Measurements from ENCODE around the gene GNPTG.

GNPTG gene

DNA sequence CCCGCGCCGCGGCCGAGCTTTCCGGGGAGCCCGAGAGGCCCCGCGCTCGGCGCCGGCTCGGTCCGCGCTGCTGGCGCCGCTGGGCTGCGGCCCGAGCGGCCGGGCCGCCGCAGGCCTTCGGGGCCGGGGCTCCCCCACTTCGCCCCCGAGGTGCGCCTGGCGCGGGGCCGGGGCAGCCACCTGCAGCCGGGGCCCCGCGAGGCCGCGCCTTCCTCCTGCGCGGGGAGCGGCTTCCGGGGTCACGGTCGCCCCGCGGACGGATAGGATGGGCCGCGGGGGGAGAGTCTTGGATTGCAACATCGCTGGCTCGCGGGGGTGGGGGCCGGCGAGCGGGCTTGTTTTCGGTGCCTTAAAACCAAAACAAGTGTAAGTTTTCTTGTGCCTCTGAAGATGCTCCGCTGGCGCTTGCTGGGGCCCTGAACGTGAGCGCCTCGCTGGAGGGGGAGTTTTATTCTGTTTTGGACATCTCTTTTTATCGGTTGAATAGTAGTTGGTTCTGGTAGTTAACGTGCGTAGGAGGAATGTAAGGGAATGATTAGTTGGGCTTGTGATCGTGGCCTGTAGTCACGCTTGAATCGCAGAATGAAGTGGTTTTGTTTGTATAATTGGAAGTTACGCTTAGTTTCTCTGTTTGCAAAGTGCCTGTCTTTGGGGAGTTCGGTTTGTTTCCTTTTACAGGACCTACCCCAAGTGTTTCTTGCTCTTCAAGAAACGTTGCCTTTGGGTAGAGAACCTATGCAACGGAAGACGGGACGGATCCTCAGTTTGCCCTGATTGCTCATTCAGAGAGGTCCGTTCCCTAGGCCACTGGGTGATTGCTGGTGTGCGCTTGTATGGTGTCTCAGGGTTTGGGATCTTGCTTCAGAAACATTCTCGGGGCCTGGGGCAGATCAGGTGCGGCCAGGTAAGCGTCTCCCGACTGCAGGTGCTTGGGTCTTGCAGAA lies 41.6 kb upstream of the GNPTG start:
- DNase-seq (ENCODE audit: low read depth) = no peak
- H3K4me3 ChIP-seq (ENCODE audit: low read length) = peak overlapping the region; percentile 90
- TF ChIP-seq, protein P1, sequence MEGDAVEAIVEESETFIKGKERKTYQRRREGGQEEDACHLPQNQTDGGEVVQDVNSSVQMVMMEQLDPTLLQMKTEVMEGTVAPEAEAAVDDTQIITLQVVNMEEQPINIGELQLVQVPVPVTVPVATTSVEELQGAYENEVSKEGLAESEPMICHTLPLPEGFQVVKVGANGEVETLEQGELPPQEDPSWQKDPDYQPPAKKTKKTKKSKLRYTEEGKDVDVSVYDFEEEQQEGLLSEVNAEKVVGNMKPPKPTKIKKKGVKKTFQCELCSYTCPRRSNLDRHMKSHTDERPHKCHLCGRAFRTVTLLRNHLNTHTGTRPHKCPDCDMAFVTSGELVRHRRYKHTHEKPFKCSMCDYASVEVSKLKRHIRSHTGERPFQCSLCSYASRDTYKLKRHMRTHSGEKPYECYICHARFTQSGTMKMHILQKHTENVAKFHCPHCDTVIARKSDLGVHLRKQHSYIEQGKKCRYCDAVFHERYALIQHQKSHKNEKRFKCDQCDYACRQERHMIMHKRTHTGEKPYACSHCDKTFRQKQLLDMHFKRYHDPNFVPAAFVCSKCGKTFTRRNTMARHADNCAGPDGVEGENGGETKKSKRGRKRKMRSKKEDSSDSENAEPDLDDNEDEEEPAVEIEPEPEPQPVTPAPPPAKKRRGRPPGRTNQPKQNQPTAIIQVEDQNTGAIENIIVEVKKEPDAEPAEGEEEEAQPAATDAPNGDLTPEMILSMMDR (conservative IDR thresholded peaks at IDR 0.05; ENCODE audit: low read depth, low read length) = no peak

DNA sequence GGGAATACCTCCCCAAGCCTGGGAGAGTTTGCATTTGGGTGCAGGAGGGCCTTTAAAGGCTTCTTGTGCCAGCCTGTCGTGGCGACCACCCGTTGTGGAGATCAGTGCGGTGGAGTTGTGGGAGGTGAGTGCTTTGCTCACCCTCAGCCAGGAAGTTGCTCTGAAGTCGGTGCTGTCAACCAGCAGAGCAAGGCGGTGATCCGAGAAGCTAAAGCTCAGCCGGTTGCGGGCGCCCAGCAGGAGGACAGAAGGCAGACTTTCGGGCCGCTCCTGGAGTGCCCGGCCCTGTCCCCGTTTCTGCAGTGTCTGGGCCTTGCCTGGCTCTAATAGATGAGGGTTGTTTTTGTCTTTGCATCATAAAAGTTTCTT lies 40.9 kb upstream of the GNPTG start:
- DNase-seq (ENCODE audit: low read depth) = no peak
- peak overlapping the region; percentile 90 for H3K4me3 ChIP-seq (ENCODE audit: low read length)
- TF ChIP-seq, protein P1 (conservative IDR thresholded peaks at IDR 0.05; ENCODE audit: low read depth, low read length) = no peak

DNA sequence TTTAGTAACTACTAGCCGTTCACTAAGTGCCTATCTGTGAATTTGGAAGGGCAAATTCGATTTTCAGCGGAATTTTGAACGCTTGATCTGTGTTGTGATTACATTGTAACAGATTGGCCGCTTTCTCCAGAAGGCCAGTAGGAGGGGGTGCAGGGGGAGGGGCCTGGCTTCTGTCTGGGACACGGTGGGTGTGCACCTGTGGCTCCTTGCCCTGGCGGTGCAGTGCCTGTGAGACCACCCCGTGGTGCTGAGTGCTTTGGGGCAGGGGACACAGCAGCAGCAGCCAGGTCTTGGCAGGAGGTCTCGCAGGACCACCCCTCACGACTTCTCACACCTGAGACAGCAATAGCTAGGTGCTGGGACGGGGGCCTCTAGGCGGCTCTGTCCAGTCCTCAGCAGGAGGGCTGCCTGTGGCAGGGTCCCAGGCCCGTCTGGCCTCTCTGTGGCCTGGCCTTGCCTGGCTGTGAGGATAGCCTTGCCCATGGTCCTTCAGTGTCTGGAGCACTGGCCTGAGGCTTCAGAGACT lies 40.5 kb upstream of the GNPTG start:
- TF ChIP-seq, protein P1 (conservative IDR thresholded peaks at IDR 0.05; ENCODE audit: low read depth, low read length) = no peak
- DNase-seq (ENCODE audit: low read depth) = no peak
- H3K4me3 ChIP-seq (ENCODE audit: low read length) = peak overlapping the region; percentile 90

DNA sequence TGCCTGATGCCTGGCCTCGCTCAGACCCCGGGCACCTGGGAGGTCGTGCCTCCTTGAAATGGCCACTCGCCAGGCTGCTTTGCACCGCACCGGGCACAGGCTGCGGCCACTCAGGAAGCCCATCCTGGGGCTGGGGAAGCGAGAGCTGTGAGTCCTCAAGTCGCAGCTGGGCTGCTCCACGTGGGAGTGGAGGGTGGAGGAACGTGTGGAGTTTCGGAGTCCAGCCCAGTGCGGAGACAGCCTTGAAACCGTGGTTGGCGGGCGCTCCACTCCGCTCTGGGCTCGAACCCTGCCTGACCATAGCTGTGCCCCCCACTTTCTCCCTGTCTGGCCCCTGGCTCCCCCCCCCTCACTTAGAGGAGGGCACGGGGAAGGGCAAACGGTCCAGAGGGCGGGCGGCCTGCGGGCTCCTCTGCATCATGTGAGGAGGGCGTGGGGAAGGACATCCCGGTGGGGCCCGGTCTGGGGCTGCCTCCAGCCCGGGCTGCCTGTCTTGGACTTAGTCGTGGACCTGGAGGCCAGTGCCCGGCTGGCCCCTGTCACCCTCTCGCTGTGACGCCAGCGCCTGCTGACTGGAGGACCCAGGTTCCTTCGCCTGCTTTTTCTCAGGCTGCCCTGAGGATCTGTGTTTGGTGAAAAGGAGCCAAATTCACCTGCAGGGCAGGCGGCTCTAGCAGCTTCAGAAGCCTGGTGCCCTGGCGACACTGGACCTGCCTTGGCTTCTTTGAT lies 39.8 kb upstream of the GNPTG start:
- TF ChIP-seq, protein P1 (conservative IDR thresholded peaks at IDR 0.05; ENCODE audit: low read depth, low read length) = no peak
- DNase-seq (ENCODE audit: low read depth) = no peak
- H3K4me3 ChIP-seq (ENCODE audit: low read length) = peak overlapping the region; percentile 90

DNA sequence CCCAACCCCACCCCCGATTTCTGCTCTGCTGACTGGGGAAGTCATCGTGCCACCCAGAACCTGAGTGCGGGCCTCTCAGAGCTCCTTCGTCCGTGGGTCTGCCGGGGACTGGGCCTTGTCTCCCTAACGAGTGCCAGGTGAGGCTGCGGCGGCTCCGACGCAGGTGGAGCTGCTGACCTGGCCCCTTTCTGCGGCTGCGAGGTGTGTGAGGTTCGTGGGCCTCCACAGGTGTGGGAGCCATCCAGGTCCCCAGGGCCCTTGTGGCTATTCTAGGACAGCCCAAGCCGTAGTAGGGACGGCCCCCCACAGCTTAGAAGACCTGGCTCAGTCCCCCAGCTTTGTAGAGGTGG lies 39.3 kb upstream of the GNPTG start:
- no peak for DNase-seq (ENCODE audit: low read depth)
- no peak overlapping the region for H3K4me3 ChIP-seq (ENCODE audit: low read length)
- TF ChIP-seq, protein P1 (conservative IDR thresholded peaks at IDR 0.05; ENCODE audit: low read depth, low read length) = no peak

DNA sequence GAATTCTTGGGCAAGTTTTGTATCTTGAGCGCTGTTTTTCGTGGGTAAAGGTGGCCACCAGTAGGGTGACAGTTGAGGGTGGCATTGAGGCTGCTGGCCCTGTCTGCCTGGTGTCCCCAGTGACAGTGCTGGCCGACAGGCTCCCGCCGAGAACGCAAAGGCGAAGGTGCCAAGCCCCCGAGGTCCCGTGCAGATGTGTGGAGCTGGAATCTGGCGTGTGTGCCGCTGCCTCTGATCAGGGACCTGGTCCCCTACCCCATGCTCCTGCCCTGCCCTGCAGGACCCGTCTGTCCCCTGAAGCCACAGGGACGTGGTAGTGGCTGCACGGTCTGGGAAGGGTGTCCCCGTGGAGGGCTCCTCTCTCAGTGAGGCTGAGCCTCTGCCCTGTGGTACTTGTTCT lies 38.8 kb upstream of the GNPTG start:
- DNase-seq (ENCODE audit: low read depth) = no peak
- TF ChIP-seq, protein P1 (conservative IDR thresholded peaks at IDR 0.05; ENCODE audit: low read depth, low read length) = no peak
- H3K4me3 ChIP-seq (ENCODE audit: low read length) = no peak overlapping the region
